ENCODE results near the gene RAB3B.

RAB3B gene

DNA sequence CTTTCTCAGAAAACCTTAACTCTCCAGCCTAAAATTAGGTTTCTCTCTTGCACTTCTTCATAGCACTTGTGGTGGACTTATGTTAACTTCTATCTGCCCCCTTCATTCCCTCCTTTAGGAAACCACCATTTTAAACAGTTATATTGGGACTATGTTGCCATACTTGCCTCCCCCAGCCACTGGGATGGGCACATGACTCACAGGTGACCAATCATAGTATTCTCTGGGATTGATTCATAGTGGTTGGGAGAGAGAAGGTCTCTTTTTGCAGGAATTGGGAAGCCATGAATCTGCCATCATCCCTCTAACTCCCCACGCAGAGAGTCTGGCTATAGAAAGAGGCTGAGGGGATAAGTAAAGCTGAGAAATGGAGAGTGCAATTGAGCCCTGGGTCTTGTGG is 61.6 kb downstream of the RAB3B start:
- Histone ChIP-seq H3K9ac (ENCODE audit: low read depth, low read length) (no peak overlapping the region), H3K27me3 (ENCODE audit: insufficient read depth, low read length) (no peaks in the 10 kb centered on the region), H3K4me3 (ENCODE audit: low read length) (no peak overlapping the region), H3K27ac (ENCODE audit: low read length) (no peak overlapping the region), H3K4me1 (ENCODE audit: insufficient read depth, low read length) (no peaks in the 10 kb centered on the region), H3K9me3 (ENCODE audit: insufficient read depth, low read depth, low read length) (no peaks in the 10 kb centered on the region), H3K36me3 (ENCODE audit: insufficient read depth, low read depth, low read length) (peaks cover 60% of the 10 kb centered on the region)

GRCh38 chr1:51927029-51927428 is 63.5 kb downstream of the RAB3B start:
- H3K27ac ChIP-seq (ENCODE audit: low read length): no peak overlapping the region
- no peaks in the 10 kb centered on the region for H3K27me3 ChIP-seq (ENCODE audit: insufficient read depth, low read length)
- no peaks in the 10 kb centered on the region for H3K9me3 ChIP-seq (ENCODE audit: insufficient read depth, low read depth, low read length)
- no peaks in the 10 kb centered on the region for H3K4me1 ChIP-seq (ENCODE audit: insufficient read depth, low read length)
- H3K4me3 ChIP-seq (ENCODE audit: low read length): no peak overlapping the region
- H3K36me3 ChIP-seq (ENCODE audit: insufficient read depth, low read depth, low read length): peaks cover 44% of the 10 kb centered on the region
- H3K9ac ChIP-seq (ENCODE audit: low read depth, low read length): no peak overlapping the region

GRCh38 chr1:51926171-51926812 is 64.2 kb downstream of the RAB3B start:
- no peak overlapping the region for H3K9ac ChIP-seq (ENCODE audit: low read depth, low read length)
- H3K9me3 ChIP-seq (ENCODE audit: insufficient read depth, low read depth, low read length): no peaks in the 10 kb centered on the region
- no peaks in the 10 kb centered on the region for H3K4me1 ChIP-seq (ENCODE audit: insufficient read depth, low read length)
- H3K27ac ChIP-seq (ENCODE audit: low read length): no peak overlapping the region
- peaks cover 37% of the 10 kb centered on the region for H3K36me3 ChIP-seq (ENCODE audit: insufficient read depth, low read depth, low read length)
- no peaks in the 10 kb centered on the region for H3K27me3 ChIP-seq (ENCODE audit: insufficient read depth, low read length)
- no peak overlapping the region for H3K4me3 ChIP-seq (ENCODE audit: low read length)

- H3K36me3 ChIP-seq (ENCODE audit: insufficient read depth, low read depth, low read length): peaks cover 41% of the 10 kb centered on the region
- H3K27ac ChIP-seq (ENCODE audit: low read length): no peak overlapping the region
- no peak overlapping the region for H3K4me3 ChIP-seq (ENCODE audit: low read length)
- H3K9me3 ChIP-seq (ENCODE audit: insufficient read depth, low read depth, low read length): no peaks in the 10 kb centered on the region
- no peak overlapping the region for H3K9ac ChIP-seq (ENCODE audit: low read depth, low read length)
- no peaks in the 10 kb centered on the region for H3K27me3 ChIP-seq (ENCODE audit: insufficient read depth, low read length)
- H3K4me1 ChIP-seq (ENCODE audit: insufficient read depth, low read length): peaks cover 5% of the 10 kb centered on the region; the same call in 1 of the 2 replicates
Observed at GRCh38 chr1:51924455-51924854, 66.0 kb downstream of the RAB3B start.

- peaks cover 60% of the 10 kb centered on the region for H3K36me3 ChIP-seq (ENCODE audit: insufficient read depth, low read depth, low read length)
- H3K27ac ChIP-seq (ENCODE audit: low read length): no peak overlapping the region
- H3K27me3 ChIP-seq (ENCODE audit: insufficient read depth, low read length): no peaks in the 10 kb centered on the region; the same call in 1 of the 2 replicates
- no peak overlapping the region for H3K4me3 ChIP-seq (ENCODE audit: low read length)
- peaks cover 5% of the 10 kb centered on the region; the same call in 1 of the 2 replicates for H3K4me1 ChIP-seq (ENCODE audit: insufficient read depth, low read length)
- H3K9ac ChIP-seq (ENCODE audit: low read depth, low read length): no peak overlapping the region
- H3K9me3 ChIP-seq (ENCODE audit: insufficient read depth, low read depth, low read length): no peaks in the 10 kb centered on the region
Observed at GRCh38 chr1:51922040-51922439, 68.5 kb downstream of the RAB3B start.

GRCh38 chr1:51920130-51920529 is 70.4 kb downstream of the RAB3B start:
- Histone ChIP-seq H3K4me1 (ENCODE audit: insufficient read depth, low read length) (peaks cover 5% of the 10 kb centered on the region; the same call in 1 of the 2 replicates), H3K9me3 (ENCODE audit: insufficient read depth, low read depth, low read length) (no peaks in the 10 kb centered on the region), H3K36me3 (ENCODE audit: insufficient read depth, low read depth, low read length) (peaks cover 61% of the 10 kb centered on the region), H3K27me3 (ENCODE audit: insufficient read depth, low read length) (no peaks in the 10 kb centered on the region; the same call in 1 of the 2 replicates), H3K9ac (ENCODE audit: low read depth, low read length) (no peak overlapping the region), H3K4me3 (ENCODE audit: low read length) (no peak overlapping the region), H3K27ac (ENCODE audit: low read length) (no peak overlapping the region)

DNA sequence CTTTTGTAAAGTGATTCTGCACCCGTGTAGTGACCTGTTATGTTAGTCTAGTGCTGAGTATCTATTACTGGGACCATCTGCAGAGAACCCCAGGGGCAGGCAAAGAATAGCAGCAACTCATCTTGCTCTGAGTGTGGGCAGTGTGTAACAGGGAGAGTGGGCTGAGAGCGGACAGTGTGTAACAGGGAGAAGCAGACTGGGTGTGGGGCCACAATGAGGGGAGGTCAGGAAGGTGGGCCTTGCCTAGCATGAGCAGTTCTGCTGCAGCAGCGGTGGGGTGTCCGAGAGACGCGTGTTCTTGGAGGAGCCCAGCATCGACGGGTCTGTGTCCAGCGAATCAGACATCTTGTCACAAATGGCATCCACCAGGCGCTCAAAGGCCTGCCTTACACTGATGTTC is 70.8 kb downstream of the RAB3B start:
- Histone ChIP-seq H3K4me1 (ENCODE audit: insufficient read depth, low read length) (peaks cover 5% of the 10 kb centered on the region; the same call in 1 of the 2 replicates), H3K9ac (ENCODE audit: low read depth, low read length) (no peak overlapping the region), H3K9me3 (ENCODE audit: insufficient read depth, low read depth, low read length) (no peaks in the 10 kb centered on the region), H3K27ac (ENCODE audit: low read length) (no peak overlapping the region), H3K36me3 (ENCODE audit: insufficient read depth, low read depth, low read length) (peaks cover 60% of the 10 kb centered on the region), H3K27me3 (ENCODE audit: insufficient read depth, low read length) (no peaks in the 10 kb centered on the region; the same call in 1 of the 2 replicates), H3K4me3 (ENCODE audit: low read length) (no peak overlapping the region)

DNA sequence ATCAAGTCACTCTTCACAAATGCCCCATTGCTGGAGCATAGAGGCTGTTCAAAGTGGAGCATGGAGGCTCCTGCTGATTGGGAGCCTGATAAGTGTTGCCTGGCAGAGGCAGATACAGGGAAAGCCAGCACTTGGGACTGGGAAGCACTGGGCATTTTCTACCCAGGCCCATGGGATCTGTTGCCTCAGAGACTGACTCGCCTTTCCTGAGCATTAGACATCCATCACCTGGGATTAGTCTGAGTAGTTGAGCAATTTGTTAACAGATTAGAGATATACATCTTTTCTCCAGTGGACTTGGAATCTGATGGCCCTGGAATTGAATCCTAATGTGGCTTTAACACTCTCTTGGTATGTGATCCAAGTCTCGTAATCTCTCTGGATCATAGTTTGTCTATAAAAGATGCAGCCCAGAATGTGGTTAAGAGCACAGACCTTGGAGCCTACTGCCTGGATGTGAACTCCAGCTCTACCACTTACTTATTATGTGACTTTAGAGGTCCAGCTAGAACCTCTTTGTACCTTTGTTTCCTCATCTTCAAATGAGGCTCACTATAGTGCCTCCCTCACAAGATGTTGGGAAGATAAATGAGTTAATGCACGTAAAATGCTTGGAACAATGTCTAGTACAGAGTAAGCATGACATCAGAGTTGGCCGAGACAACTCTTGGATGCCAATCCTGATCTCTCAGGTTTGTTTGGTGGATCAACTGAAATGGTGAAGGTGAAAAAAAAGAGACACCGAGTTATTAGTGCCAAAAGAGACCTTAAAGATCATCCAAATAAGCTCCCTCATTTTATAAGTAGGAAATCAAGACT is 73.7 kb downstream of the RAB3B start:
- no peak overlapping the region for H3K9ac ChIP-seq (ENCODE audit: low read depth, low read length)
- H3K27ac ChIP-seq (ENCODE audit: low read length): no peak overlapping the region
- no peak overlapping the region for H3K4me3 ChIP-seq (ENCODE audit: low read length)
- no peaks in the 10 kb centered on the region for H3K9me3 ChIP-seq (ENCODE audit: insufficient read depth, low read depth, low read length)
- H3K27me3 ChIP-seq (ENCODE audit: insufficient read depth, low read length): no peaks in the 10 kb centered on the region; the same call in 1 of the 2 replicates
- peaks cover 57% of the 10 kb centered on the region for H3K36me3 ChIP-seq (ENCODE audit: insufficient read depth, low read depth, low read length)
- peaks cover 5% of the 10 kb centered on the region; the same call in 1 of the 2 replicates for H3K4me1 ChIP-seq (ENCODE audit: insufficient read depth, low read length)

- no peak overlapping the region for H3K27ac ChIP-seq (ENCODE audit: low read length)
- no peaks in the 10 kb centered on the region; the same call in 1 of the 2 replicates for H3K27me3 ChIP-seq (ENCODE audit: insufficient read depth, low read length)
- H3K9ac ChIP-seq (ENCODE audit: low read depth, low read length): no peak overlapping the region
- no peaks in the 10 kb centered on the region for H3K9me3 ChIP-seq (ENCODE audit: insufficient read depth, low read depth, low read length)
- peaks cover 57% of the 10 kb centered on the region for H3K36me3 ChIP-seq (ENCODE audit: insufficient read depth, low read depth, low read length)
- H3K4me3 ChIP-seq (ENCODE audit: low read length): no peak overlapping the region
- peaks cover 6% of the 10 kb centered on the region for H3K4me1 ChIP-seq (ENCODE audit: insufficient read depth, low read length)
Observed at GRCh38 chr1:51915951-51916350, 74.5 kb downstream of the RAB3B start.

DNA sequence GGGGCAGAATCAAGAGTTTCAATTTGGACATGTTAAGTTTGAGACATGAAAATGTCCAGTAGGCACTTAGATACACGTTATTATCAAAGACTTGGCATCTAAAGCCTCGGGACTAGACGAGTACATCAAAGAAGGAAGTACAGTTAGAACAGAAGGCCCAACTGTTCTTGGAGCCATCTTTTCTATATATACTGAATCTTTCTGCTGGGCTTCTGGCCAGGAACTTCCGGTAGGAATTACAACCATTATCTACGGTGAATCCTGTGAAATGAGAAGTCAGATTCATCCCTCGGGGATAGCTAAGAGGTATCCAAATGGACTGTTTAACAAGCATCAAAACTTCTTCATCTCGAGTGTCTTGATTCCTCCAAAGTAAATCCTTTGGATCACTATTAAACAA is 77.6 kb downstream of the RAB3B start:
- Histone ChIP-seq H3K9ac (ENCODE audit: low read depth, low read length) (no peak overlapping the region), H3K4me3 (ENCODE audit: low read length) (no peak overlapping the region), H3K4me1 (ENCODE audit: insufficient read depth, low read length) (peaks cover 18% of the 10 kb centered on the region), H3K27me3 (ENCODE audit: insufficient read depth, low read length) (no peaks in the 10 kb centered on the region), H3K27ac (ENCODE audit: low read length) (no peak overlapping the region), H3K9me3 (ENCODE audit: insufficient read depth, low read depth, low read length) (no peaks in the 10 kb centered on the region), H3K36me3 (ENCODE audit: insufficient read depth, low read depth, low read length) (peaks cover 33% of the 10 kb centered on the region)

- no peaks in the 10 kb centered on the region for H3K9me3 ChIP-seq (ENCODE audit: insufficient read depth, low read depth, low read length)
- peaks cover 18% of the 10 kb centered on the region for H3K4me1 ChIP-seq (ENCODE audit: insufficient read depth, low read length)
- H3K36me3 ChIP-seq (ENCODE audit: insufficient read depth, low read depth, low read length): peaks cover 11% of the 10 kb centered on the region; the same call in 1 of the 2 replicates
- H3K27ac ChIP-seq (ENCODE audit: low read length): no peak overlapping the region
- H3K27me3 ChIP-seq (ENCODE audit: insufficient read depth, low read length): no peaks in the 10 kb centered on the region
- no peak overlapping the region for H3K9ac ChIP-seq (ENCODE audit: low read depth, low read length)
- no peak overlapping the region for H3K4me3 ChIP-seq (ENCODE audit: low read length)
Observed at GRCh38 chr1:51910221-51911000, 80.1 kb downstream of the RAB3B start.
